Spleen (tissue), 7 donors: ENCODE measurements around the gene NAT10.

ENCODE experiments used
- CTCF ChIP-seq, 11 experiments: fragments of 200-600 bp in 7 of 11; fragments of 450-650 bp in 4 of 11; sonication (generic) in 4 of 11; IDR thresholded peaks in 8 of 11; conservative IDR thresholded peaks in 3 of 11; 1 replicate in 7 of 11; 2 replicates in 4 of 11; pipeline versions ENCODE4 v1.4.0 to v1.8.0; 2016 to 2021; ENCODE audit warnings: antibody characterized with exemption in 11 of 11, inconsistent platforms in 4 of 11, mild to moderate bottlenecking in 1 of 11
- POLR2A ChIP-seq, 3 donors: fragments of 450-650 bp; IDR thresholded peaks; one replicate each; pipeline ENCODE4 v1.5.1; 2017; ENCODE audit warnings: antibody characterized with exemption in 3 of 3, mild to moderate bottlenecking in 1 of 3
- POLR2AphosphoS5 ChIP-seq, 3 donors: sonication (generic); formaldehyde crosslinking; IDR thresholded peaks; one replicate each; pipeline ENCODE4 v1.5.1; 2017; ENCODE audit warnings: antibody characterized with exemption in 3 of 3
- donor health status: DM: no; HTN: no; CAD: no; lungs with moderate emphysema.
- donor health status: DM: no; HTN: no; CAD: no.
- donor health status: DM: no; HTN: no; CAD: no.

- TF ChIP-seq POLR2A (IDR thresholded peaks at IDR 0.05) (no peak), CTCF (IDR thresholded peaks at IDR 0.05 in 8 of 11, conservative IDR thresholded peaks at IDR 0.05 in 3 of 11) (no peak), POLR2AphosphoS5 (IDR thresholded peaks at IDR 0.05) (no peak)
These were observed 59.7 kb downstream of the NAT10 start for GRCh38 chr11:34165121-34165520.
